ENCODE data around the gene ACTR6.

DNA sequence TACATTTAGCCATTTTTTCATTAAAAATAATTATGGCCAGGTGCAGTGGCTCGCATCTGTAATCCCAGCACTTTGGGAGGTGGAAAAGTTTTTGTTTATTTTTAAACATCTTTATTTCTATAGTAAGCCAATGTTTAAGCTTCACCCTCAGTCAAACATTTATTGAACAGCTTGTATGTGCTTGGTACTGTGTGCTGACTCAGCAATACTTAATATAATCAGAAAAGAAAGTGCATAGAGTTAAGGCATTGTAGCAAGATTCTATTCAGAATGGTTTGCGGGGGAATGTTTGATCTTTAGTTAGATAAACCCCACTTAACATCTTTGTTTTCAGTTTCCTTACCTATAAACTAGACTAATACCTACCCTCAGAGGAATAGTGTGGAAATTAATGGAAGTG is 11.1 kb downstream of the ACTR6 start:
- TF ChIP-seq, protein P1, sequence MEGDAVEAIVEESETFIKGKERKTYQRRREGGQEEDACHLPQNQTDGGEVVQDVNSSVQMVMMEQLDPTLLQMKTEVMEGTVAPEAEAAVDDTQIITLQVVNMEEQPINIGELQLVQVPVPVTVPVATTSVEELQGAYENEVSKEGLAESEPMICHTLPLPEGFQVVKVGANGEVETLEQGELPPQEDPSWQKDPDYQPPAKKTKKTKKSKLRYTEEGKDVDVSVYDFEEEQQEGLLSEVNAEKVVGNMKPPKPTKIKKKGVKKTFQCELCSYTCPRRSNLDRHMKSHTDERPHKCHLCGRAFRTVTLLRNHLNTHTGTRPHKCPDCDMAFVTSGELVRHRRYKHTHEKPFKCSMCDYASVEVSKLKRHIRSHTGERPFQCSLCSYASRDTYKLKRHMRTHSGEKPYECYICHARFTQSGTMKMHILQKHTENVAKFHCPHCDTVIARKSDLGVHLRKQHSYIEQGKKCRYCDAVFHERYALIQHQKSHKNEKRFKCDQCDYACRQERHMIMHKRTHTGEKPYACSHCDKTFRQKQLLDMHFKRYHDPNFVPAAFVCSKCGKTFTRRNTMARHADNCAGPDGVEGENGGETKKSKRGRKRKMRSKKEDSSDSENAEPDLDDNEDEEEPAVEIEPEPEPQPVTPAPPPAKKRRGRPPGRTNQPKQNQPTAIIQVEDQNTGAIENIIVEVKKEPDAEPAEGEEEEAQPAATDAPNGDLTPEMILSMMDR (IDR thresholded peaks at IDR 0.05): no peak
- no peak for TF ChIP-seq POLR2A (IDR thresholded peaks at IDR 0.05)

Data from Peyer's patch (tissue), 4 donors.